Measurements from ENCODE around the gene ANKRD18A. TPM values are rescaled to one million over a fixed set of nuclear protein-coding genes. Genes with fewer than 3 reads are reported as not detected.

Gene ANKRD18A
- total and polyA plus RNA-seq, 4 donors: 0.35 to 6.7 (median 3.6) TPM

GRCh38 chr9:38527503-38527902 is 92.9 kb downstream of the ANKRD18A start:
- DNase-seq: peak in 1 of 3 donors; percentile 1
- H3K36me3 ChIP-seq (ENCODE audit: control insufficient read depth in 4 of 4, insufficient read depth in 4 of 4, low read length in 4 of 4): no peaks in the 10 kb centered on the region
- no peaks in the 10 kb centered on the region for H3K4me1 ChIP-seq (ENCODE audit: control insufficient read depth in 5 of 5, insufficient read depth in 5 of 5, low read length in 5 of 5)
- peaks cover 0 to 2% (median 0%) of the 10 kb centered on the region in 4 donors for H3K9me3 ChIP-seq (ENCODE audit: control insufficient read depth in 4 of 4, insufficient read depth in 3 of 4, low read length in 3 of 4)
- ATAC-seq (ENCODE audit: insufficient read depth, low FRiP score): no peak
- no peaks in the 10 kb centered on the region for H3K27me3 ChIP-seq (ENCODE audit: control insufficient read depth in 3 of 3, insufficient read depth in 3 of 3, low read length in 2 of 3)
- H3K9ac ChIP-seq (ENCODE audit: insufficient read depth in 1 of 2, low read length in 2 of 2): no peak overlapping the region
- no peak overlapping the region for H3K4me3 ChIP-seq
- no peak overlapping the region for H3K27ac ChIP-seq (ENCODE audit: low read depth in 1 of 2, low read length in 1 of 2)
- 44 to 62% methylated on average over 10 of the region's 10 CpGs for WGBS, 2 donors
- TF ChIP-seq CTCF (IDR thresholded peaks at IDR 0.05; ENCODE audit: control extremely low read depth, extremely low read depth): no peak

- WGBS, 2 donors: 40 to 65% methylated on average over 38 of the region's 38 CpGs
- peak in 1 of 3 donors; percentile 3 for DNase-seq
- Histone ChIP-seq H3K27me3 (ENCODE audit: control insufficient read depth in 3 of 3, insufficient read depth in 3 of 3, low read length in 2 of 3) (no peaks in the 10 kb centered on the region), H3K27ac (ENCODE audit: low read depth in 1 of 2, low read length in 1 of 2) (no peak overlapping the region), H3K4me3 (no peak overlapping the region), H3K4me1 (ENCODE audit: control insufficient read depth in 5 of 5, insufficient read depth in 5 of 5, low read length in 5 of 5) (no peaks in the 10 kb centered on the region), H3K9ac (ENCODE audit: insufficient read depth in 1 of 2, low read length in 2 of 2) (no peak overlapping the region), H3K9me3 (ENCODE audit: control insufficient read depth in 4 of 4, insufficient read depth in 3 of 4, low read length in 3 of 4) (peaks cover 0 to 2% (median 0%) of the 10 kb centered on the region in 4 donors), H3K36me3 (ENCODE audit: control insufficient read depth in 4 of 4, insufficient read depth in 4 of 4, low read length in 4 of 4) (no peaks in the 10 kb centered on the region)
- no peak for ATAC-seq (ENCODE audit: insufficient read depth, low FRiP score)
- no peak for TF ChIP-seq CTCF (IDR thresholded peaks at IDR 0.05; ENCODE audit: control extremely low read depth, extremely low read depth)
Measured at GRCh38 chr9:38526591-38526990, 93.8 kb downstream of the ANKRD18A start.

DNA sequence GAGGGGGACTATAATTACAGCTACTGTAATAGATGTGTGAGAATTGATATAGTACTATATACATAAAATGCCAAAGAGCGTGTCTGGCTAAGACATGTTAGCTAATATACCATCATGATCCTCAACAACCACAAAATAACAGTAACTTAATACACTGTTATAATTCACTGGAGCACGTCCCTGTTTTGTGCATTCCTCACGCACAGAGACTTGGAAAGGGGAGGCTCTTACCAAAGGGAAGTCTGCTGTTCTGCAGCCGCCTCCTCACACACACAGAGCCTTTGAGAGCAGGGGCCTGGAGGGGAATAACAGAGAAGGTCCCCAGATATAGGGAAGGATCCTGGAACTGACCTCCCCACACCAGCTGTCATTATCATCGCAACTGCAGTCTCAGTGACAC is 97.3 kb downstream of the ANKRD18A start:
- H3K27me3 ChIP-seq (ENCODE audit: control insufficient read depth in 3 of 3, insufficient read depth in 3 of 3, low read length in 2 of 3): no peaks in the 10 kb centered on the region
- H3K4me3 ChIP-seq: no peak overlapping the region
- TF ChIP-seq CTCF (IDR thresholded peaks at IDR 0.05; ENCODE audit: control extremely low read depth, extremely low read depth): no peak
- no peak for ATAC-seq (ENCODE audit: insufficient read depth, low FRiP score)
- no peak overlapping the region for H3K27ac ChIP-seq (ENCODE audit: low read depth in 1 of 2, low read length in 1 of 2)
- peaks cover 0 to 2% (median 0%) of the 10 kb centered on the region in 4 donors for H3K9me3 ChIP-seq (ENCODE audit: control insufficient read depth in 4 of 4, insufficient read depth in 3 of 4, low read length in 3 of 4)
- H3K9ac ChIP-seq (ENCODE audit: insufficient read depth in 1 of 2, low read length in 2 of 2): no peak overlapping the region
- WGBS, 2 donors: 74 to 86% methylated on average over 5 of the region's 5 CpGs
- DNase-seq: no peak
- no peaks in the 10 kb centered on the region for H3K36me3 ChIP-seq (ENCODE audit: control insufficient read depth in 4 of 4, insufficient read depth in 4 of 4, low read length in 4 of 4)
- no peaks in the 10 kb centered on the region for H3K4me1 ChIP-seq (ENCODE audit: control insufficient read depth in 5 of 5, insufficient read depth in 5 of 5, low read length in 5 of 5)

DNA sequence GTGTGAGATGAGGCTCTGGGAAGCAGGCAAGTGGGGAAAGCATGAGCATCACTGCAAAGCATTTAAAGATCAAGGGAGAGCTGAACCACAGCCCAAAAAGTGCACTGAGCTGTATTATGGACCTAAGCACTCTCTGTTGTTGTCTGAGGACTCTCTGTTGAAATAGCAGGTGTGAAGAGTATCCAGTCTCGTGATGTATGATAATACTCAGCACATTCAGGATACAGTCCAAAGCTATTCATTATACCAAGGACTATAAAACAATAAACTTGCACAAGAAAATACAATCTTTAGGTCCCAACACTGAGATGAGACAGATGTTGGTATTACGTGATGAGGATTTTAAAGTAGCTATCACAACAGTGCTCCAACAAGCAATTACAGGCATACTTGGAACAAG is 98.6 kb downstream of the ANKRD18A start:
- no peak for TF ChIP-seq CTCF (IDR thresholded peaks at IDR 0.05; ENCODE audit: control extremely low read depth, extremely low read depth)
- 68 to 93% methylated on average over 2 of the region's 2 CpGs for WGBS, 2 donors

More for the DNA sequence above, 98.6 kb downstream of the ANKRD18A start:
- Histone ChIP-seq H3K9ac (ENCODE audit: insufficient read depth in 1 of 2, low read length in 2 of 2) (no peak overlapping the region), H3K36me3 (ENCODE audit: control insufficient read depth in 4 of 4, insufficient read depth in 4 of 4, low read length in 4 of 4) (no peaks in the 10 kb centered on the region), H3K4me3 (no peak overlapping the region), H3K27ac (ENCODE audit: low read depth in 1 of 2, low read length in 1 of 2) (no peak overlapping the region), H3K27me3 (ENCODE audit: control insufficient read depth in 3 of 3, insufficient read depth in 3 of 3, low read length in 2 of 3) (no peaks in the 10 kb centered on the region), H3K4me1 (ENCODE audit: control insufficient read depth in 5 of 5, insufficient read depth in 5 of 5, low read length in 5 of 5) (no peaks in the 10 kb centered on the region), H3K9me3 (ENCODE audit: control insufficient read depth in 4 of 4, insufficient read depth in 3 of 4, low read length in 3 of 4) (no peaks in the 10 kb centered on the region)
- DNase-seq: no peak
- ATAC-seq (ENCODE audit: insufficient read depth, low FRiP score): no peak
